Left ventricle myocardium inferior (tissue), 1 donor: Measurements from ENCODE around the gene PIGN. TPM values are rescaled to one million over a fixed set of nuclear protein-coding genes. Genes with fewer than 3 reads are reported as not detected.
A peak's percentile ranks its signal among the peaks of the same experiment; 100 is the strongest.
"Not testable (repeated sequence)": the region's sequence is repeated elsewhere in the genome, so short reads cannot be mapped to it uniquely, and the experiment has no call there.

Source experiments
- DNase-seq: peaks from one replicate; pipeline ENCODE4 v3.0.0-alpha.2; 2020
- H3K27ac ChIP-seq: fragments of 200-600 bp; replicated peaks from 2 replicates; pipeline ENCODE4 v1.8.0; 2021
- H3K27me3 ChIP-seq: fragments of 200-600 bp; 2 replicates; pipeline ENCODE4 v1.8.0; 2021; ENCODE audit warnings: low read depth
- H3K36me3 ChIP-seq: fragments of 200-600 bp; 2 replicates; pipeline ENCODE4 v1.8.0; 2021
- H3K4me1 ChIP-seq: fragments of 200-600 bp; 2 replicates; pipeline ENCODE4 v1.8.0; 2021
- H3K4me3 ChIP-seq: fragments of 200-600 bp; 2 replicates; pipeline ENCODE4 v1.8.0; 2021; ENCODE audit warnings: mild to moderate bottlenecking, moderate library complexity
- H3K9me3 ChIP-seq: fragments of 200-600 bp; replicated peaks from 2 replicates; pipeline ENCODE4 v1.8.0; 2021
- intact Hi-C: fragments of 100-400 bp; cut with micrococcal nuclease; formaldehyde crosslinking; loops from one replicate; pipeline ENCODE4 v1.11.0; 2022
- total RNA-seq: library from RNA; stranded (reverse); fragmentation: NEBNext Ultra II Directional; extraction: Animal tissue kit (Norgen Biotek cat#: 25700); gene quantifications from one replicate; pipeline ENCODE4 v1.2.1, GENCODE V29; 2021
- TF ChIP-seq, protein P1 (sequence below): fragments of 200-600 bp; IDR thresholded peaks from 2 replicates; pipeline ENCODE4 v1.8.0; 2021; ENCODE audit warnings: antibody characterized with exemption, mild to moderate bottlenecking, borderline replicate concordance
- donor health status: DM: no; HTN: yes; CAD: no; lungs with severe emphysema.

Gene PIGN
- total RNA-seq, 1 donor from 2014 or later, result 19.7 TPM

DNA sequence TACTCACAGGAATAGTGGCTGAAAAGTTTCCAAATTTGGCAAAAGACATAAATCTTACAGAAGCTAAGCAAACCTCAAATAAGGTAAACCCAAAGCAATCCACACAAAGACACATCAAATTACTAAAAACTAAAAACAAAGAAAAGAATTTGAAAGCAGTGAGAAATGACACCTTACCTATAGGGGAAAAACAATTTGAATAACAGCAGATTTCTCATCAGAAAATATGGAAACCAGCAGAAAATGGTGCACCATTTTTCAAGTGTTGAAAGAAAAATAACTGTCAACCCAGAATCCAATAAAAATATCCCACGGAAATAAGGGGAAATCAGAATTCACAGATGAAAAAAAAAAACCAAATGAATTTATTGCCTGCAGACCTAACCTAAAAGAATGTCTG is 138.6 kb downstream of the PIGN start:
- H3K36me3 ChIP-seq, result peaks cover 17% of the 10 kb centered on the region
- no peak overlapping the region for H3K27ac ChIP-seq
- TF ChIP-seq, protein P1, sequence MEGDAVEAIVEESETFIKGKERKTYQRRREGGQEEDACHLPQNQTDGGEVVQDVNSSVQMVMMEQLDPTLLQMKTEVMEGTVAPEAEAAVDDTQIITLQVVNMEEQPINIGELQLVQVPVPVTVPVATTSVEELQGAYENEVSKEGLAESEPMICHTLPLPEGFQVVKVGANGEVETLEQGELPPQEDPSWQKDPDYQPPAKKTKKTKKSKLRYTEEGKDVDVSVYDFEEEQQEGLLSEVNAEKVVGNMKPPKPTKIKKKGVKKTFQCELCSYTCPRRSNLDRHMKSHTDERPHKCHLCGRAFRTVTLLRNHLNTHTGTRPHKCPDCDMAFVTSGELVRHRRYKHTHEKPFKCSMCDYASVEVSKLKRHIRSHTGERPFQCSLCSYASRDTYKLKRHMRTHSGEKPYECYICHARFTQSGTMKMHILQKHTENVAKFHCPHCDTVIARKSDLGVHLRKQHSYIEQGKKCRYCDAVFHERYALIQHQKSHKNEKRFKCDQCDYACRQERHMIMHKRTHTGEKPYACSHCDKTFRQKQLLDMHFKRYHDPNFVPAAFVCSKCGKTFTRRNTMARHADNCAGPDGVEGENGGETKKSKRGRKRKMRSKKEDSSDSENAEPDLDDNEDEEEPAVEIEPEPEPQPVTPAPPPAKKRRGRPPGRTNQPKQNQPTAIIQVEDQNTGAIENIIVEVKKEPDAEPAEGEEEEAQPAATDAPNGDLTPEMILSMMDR, result no peak
- no peaks in the 10 kb centered on the region for H3K27me3 ChIP-seq
- H3K4me3 ChIP-seq, result no peak overlapping the region
- DNase-seq, result no peak
- H3K4me1 ChIP-seq, result no peaks in the 10 kb centered on the region
- peaks cover 17% of the 10 kb centered on the region for H3K9me3 ChIP-seq
- intact Hi-C loops, result no loop called here

DNA sequence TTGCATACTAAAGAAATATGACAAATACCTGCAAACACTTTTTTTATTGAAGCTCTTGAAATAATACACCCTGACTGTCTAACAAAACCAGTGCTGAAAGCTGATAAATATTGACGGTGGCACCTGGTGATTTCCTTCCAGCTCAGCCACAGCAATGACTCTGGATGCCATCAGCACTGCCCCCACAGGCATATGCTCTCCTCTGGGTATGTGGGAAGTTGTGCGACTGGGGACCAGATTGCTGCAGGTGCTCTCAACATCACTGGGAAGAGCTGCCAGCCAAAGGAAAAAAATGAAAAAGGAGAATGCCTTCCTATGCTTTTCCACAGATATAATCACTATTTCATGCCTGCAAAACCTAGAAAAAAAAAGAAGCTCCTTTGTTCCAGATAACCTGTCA is 141.5 kb downstream of the PIGN start:
- Histone ChIP-seq H3K36me3 (peaks cover 22% of the 10 kb centered on the region), H3K4me3 (no peak overlapping the region), H3K9me3 (peaks cover 17% of the 10 kb centered on the region), H3K4me1 (no peaks in the 10 kb centered on the region), H3K27me3 (no peaks in the 10 kb centered on the region), H3K27ac (no peak overlapping the region)
- DNase-seq, result no peak
- TF ChIP-seq, protein P1, result no peak
- intact Hi-C loops, result no loop called here

DNA sequence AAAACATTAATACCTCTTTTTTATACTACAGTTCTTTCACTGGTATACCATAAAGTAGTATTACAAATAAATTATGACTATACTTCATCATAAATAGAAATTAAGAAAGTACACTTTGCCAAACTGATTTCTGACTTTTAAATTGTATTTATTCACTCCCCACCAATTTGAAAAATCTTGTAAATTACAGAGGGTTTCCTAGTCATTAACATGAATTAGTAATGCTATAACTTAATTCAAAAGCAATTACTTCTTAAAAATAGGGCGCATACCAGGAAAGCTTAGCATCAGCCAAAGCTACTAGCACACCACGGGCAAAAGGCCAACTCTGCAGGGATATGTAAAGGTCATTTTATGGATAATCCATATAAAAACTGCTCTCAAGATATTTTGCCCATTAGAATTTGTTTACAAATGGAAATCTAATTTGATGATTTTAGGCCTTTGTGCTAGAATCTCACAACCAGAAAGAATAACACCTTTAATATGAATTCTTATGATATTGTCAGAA is 142.3 kb downstream of the PIGN start:
- Histone ChIP-seq H3K27ac (no peak overlapping the region), H3K4me1 (no peaks in the 10 kb centered on the region), H3K9me3 (peaks cover 17% of the 10 kb centered on the region), H3K4me3 (no peak overlapping the region), H3K27me3 (no peaks in the 10 kb centered on the region), H3K36me3 (peaks cover 22% of the 10 kb centered on the region)
- DNase-seq, result no peak
- TF ChIP-seq, protein P1, result no peak
- intact Hi-C loops, result no loop called here

DNA sequence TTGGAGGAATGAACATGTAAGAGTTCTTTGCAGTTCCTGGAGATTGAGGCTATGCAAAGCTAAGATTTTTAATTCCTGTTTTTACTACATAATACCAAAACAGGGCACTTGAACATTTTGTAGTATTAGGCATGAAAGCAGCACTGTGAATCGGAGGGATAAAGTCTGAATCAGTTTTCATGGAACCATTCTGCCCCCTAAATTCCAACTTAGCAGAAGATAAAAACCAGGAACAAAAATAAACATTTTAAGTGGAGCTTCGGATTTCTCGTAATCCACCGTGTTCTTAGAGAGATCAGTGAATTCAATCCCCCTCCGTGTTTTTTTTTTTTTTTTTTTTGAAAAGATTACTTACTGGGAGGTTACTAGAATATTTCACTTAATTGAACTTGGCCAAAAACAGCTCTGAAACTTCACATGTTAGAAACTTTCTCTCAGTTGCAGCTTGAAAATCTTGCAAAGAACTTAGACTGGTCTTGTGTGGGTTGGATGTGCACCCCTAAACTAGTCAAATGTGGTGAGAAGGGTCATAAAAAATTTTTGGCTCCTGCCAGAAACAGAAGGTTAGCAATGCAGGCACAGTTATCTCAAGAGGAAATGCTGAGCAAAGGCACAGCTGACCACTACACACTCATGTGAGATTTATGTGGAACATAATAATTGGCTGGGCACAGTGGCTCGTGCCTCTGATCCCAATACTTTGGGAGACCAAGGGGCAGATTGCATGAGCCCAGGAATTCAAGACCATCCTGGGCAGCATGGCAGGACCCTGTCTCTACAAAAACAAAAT is 148.7 kb downstream of the PIGN start:
- Histone ChIP-seq H3K4me3 (no peak overlapping the region), H3K27ac (peak overlapping the region; percentile 36), H3K9me3 (no peaks in the 10 kb centered on the region), H3K36me3 (peaks cover 5% of the 10 kb centered on the region), H3K27me3 (no peaks in the 10 kb centered on the region), H3K4me1 (peaks cover 10% of the 10 kb centered on the region)
- TF ChIP-seq, protein P1, result no peak
- no peak for DNase-seq
- intact Hi-C loops, result no loop called here

DNA sequence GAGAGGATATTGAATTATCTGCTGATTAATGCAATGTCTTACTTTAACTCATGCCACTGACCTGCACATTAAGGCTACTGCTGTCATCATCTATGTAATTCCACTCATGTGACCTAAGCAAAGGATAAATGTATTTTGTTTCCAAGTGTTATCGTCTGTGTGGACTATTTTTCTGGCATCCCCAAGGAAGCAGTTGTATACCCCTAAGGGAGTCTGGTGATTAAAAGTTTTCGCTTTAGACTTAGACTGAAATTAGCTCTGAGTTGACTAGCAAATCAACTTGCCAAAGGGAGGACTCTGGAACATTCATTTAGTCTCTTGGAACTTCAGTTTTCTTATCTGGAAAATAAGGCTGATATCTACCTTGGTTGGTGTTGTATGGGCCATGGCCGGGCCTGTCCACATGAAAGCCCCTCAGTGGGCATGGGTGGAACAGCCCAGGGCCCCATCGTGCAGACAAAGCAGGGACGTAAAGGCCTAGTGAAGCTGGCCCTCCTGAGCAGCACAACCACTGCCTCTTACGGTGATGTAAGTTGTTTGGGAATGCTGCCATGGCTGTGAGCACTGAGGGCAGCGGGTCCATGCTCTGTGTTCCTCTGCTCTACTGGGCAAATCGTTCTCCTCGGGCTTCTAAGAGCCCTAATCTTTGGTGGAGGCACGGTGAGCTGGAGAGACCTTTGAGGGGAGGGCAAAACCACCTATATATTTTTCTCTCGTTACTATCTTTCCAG is 149.7 kb downstream of the PIGN start:
- TF ChIP-seq, protein P1, result no peak
- peak overlapping the region; percentile 36 for H3K27ac ChIP-seq
- DNase-seq, result no peak

DNA sequence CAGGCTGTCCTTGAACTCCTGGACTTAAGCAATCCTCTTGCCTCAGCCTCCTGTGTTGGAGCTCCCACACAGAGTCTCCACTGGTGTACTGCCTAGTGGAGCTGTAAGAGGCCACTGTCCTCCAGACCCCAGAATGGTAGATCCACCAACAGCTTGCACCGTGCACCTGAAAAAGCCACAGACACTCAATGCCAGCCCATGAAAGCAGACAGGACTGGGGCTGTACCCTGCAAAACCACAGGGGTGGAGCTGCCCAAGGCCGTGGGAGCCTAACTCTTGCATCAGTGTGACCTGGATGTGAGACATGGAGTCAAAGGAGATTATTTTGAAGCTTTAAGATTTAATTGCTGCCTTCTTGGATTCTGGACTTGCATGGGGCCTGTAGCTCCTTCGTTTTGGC is 152.6 kb downstream of the PIGN start:
- H3K27ac ChIP-seq, intact Hi-C loops, H3K36me3 ChIP-seq, H3K4me3 ChIP-seq, DNase-seq, H3K27me3 ChIP-seq, H3K9me3 ChIP-seq: not testable (repeated sequence)
- H3K4me1 ChIP-seq, result peaks cover 10% of the 10 kb centered on the region

More for the DNA sequence above, 149.7 kb downstream of the PIGN start:
- H3K4me1 ChIP-seq, result peaks cover 10% of the 10 kb centered on the region
- H3K9me3 ChIP-seq, result no peaks in the 10 kb centered on the region
- H3K36me3 ChIP-seq, result peaks cover 5% of the 10 kb centered on the region
- no peak overlapping the region for H3K4me3 ChIP-seq
- intact Hi-C loops, result no loop called here
- H3K27me3 ChIP-seq, result no peaks in the 10 kb centered on the region
